ENCODE data around the gene TAF9B. TPM values are rescaled to one million over a fixed set of nuclear protein-coding genes. Genes with fewer than 3 reads are reported as not detected.
"Not testable (repeated sequence)": the region's sequence is repeated elsewhere in the genome, so short reads cannot be mapped to it uniquely, and the experiment has no call there.

Gene TAF9B
- total RNA-seq, 1 donor from 2014 or later, result 4.2 TPM

DNA sequence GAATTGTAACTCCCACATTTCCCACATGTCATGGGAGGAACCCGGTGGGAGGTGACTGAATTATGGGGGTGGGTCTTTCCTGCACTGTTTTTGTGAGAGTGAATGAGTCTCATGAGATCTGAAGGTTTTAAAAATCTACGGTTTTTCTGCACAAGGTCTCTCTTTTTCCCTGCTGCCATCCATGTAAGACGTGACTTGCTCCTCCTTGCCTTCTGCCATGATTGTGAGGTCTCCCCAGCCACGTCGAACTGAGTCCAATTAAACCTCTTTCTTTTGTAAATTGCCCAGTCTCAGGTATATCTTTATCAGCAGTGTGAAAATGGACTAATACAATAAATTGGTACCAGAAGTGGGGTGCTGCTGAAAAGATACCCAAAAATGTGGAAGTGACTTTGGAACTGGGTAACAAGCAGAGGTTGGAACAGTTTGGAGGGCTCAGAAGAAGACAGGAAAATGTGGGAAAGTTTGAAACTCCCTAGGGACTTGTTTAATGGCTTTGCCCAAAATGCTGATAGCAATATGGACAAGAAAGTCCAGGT is 7.6 kb upstream of the TAF9B start:
- not testable (repeated sequence) for H3K4me3 ChIP-seq (ENCODE audit: low read depth, low read length); DNase-seq (ENCODE audit: low read depth); H3K27me3 ChIP-seq (ENCODE audit: control insufficient read depth, insufficient read depth, low read length); FAIRE-seq; H3K36me3 ChIP-seq (ENCODE audit: control insufficient read depth, insufficient read depth, low read length)

DNA sequence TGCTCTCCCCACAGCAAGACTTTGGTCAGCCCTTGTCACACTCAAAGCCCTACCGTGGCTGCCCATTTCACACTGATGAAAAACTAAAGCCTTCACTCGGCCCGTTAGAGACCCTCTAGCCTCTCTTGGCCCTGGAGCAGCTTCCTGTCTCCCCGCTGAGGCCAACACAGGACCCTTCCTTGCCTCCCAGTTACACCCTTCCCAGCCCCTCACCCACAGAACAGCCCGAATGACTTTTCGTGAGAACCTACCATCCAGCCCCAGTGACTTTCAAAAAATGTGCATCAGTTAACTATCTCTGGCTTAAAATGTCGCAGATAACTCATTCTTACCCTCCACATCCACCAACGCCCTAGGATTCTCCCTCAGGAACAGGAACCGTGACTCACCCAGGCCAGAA is 756 bp upstream of the TAF9B start:
- DNase-seq (ENCODE audit: low read depth) (no peak), FAIRE-seq (no peak)
- H3K27me3 ChIP-seq (ENCODE audit: control insufficient read depth, insufficient read depth, low read length), result no peaks in the 10 kb centered on the region
- TF ChIP-seq, protein P1, sequence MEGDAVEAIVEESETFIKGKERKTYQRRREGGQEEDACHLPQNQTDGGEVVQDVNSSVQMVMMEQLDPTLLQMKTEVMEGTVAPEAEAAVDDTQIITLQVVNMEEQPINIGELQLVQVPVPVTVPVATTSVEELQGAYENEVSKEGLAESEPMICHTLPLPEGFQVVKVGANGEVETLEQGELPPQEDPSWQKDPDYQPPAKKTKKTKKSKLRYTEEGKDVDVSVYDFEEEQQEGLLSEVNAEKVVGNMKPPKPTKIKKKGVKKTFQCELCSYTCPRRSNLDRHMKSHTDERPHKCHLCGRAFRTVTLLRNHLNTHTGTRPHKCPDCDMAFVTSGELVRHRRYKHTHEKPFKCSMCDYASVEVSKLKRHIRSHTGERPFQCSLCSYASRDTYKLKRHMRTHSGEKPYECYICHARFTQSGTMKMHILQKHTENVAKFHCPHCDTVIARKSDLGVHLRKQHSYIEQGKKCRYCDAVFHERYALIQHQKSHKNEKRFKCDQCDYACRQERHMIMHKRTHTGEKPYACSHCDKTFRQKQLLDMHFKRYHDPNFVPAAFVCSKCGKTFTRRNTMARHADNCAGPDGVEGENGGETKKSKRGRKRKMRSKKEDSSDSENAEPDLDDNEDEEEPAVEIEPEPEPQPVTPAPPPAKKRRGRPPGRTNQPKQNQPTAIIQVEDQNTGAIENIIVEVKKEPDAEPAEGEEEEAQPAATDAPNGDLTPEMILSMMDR (IDR thresholded peaks at IDR 0.05; ENCODE audit: insufficient read depth, low read length, severe bottlenecking), result no peak
- H3K4me3 ChIP-seq (ENCODE audit: low read depth, low read length), result no peak overlapping the region
- no peaks in the 10 kb centered on the region for H3K36me3 ChIP-seq (ENCODE audit: control insufficient read depth, insufficient read depth, low read length)

DNA sequence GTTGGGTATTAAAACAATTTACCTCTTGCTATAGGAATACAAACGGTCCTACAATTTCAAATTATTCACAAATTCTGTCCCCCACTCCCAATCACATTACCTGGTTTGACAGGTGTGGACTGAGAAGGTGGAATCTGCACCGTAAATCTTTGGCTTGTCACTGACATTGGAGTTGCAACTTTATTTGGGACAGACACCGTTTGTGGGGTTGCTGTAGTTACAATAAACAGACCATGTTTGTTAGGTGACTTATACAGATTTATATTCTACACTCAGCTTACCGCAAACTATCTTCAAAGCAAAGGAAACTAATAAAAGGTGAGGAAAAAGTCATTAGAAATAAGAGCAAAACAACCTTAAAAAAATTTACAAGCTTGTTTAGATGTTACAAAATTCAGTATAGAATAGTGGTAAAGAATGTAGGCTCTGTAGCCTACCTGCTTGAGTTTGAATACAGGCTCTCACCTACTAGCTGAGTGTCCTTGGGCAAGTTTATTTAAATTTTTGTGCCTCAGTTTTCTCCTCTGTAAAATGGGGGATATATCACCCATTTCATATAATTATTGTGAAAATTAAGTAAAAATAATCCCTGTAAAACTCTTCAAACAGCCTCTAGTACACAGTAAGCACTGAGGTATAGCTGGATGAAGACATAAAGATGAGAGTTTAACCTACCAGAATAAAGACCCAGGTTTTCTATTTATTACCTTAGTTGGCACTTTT is 6.1 kb downstream of the TAF9B start:
- TF ChIP-seq, protein P1 (IDR thresholded peaks at IDR 0.05; ENCODE audit: insufficient read depth, low read length, severe bottlenecking), result no peak
- DNase-seq (ENCODE audit: low read depth) (no peak), FAIRE-seq (no peak)
- Histone ChIP-seq H3K36me3 (ENCODE audit: control insufficient read depth, insufficient read depth, low read length) (no peaks in the 10 kb centered on the region), H3K4me3 (ENCODE audit: low read depth, low read length) (no peak overlapping the region), H3K27me3 (ENCODE audit: control insufficient read depth, insufficient read depth, low read length) (no peaks in the 10 kb centered on the region)

DNA sequence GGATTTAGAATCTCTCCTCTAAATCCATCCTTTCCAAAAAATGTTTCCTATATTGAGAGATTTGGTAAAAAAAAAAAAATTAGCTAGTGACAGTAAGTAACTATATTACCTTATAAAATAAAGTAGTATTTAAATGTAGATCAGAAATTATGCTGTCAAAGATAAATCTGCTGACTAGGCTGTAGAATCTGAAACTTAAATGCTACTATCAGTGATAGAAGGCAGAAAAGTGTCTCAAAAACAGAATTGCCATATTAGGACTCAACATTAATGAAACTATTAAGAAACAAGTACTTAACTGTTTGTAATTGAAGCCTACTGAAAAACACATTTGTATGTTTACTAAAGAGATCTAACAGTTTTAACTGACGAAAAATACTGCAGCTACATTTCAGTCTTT is 8.3 kb downstream of the TAF9B start:
- Histone ChIP-seq H3K4me3 (ENCODE audit: low read depth, low read length) (no peak overlapping the region), H3K36me3 (ENCODE audit: control insufficient read depth, insufficient read depth, low read length) (peaks cover 1% of the 10 kb centered on the region), H3K27me3 (ENCODE audit: control insufficient read depth, insufficient read depth, low read length) (no peaks in the 10 kb centered on the region)
- FAIRE-seq, result no peak
- no peak for DNase-seq (ENCODE audit: low read depth)
- TF ChIP-seq, protein P1 (IDR thresholded peaks at IDR 0.05; ENCODE audit: insufficient read depth, low read length, severe bottlenecking), result no peak

DNA sequence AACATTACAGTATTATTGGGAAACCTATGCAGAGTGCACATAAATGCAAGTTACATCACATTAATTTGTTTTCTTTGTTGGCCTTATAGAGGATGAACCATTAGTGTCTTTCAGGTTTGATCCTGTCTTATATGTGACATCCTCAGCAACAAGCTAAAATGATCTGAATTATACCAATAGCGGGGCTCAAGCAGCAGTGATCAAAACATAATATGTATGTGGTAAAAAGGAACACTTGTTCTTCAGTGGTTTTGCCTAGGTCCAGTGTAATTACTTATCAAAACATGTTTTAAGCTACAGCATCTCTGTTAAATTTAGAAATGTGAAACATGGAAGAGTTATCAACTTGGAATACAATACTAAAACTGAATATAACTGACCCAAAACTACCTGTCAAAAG is 9.1 kb downstream of the TAF9B start:
- TF ChIP-seq, protein P1 (IDR thresholded peaks at IDR 0.05; ENCODE audit: insufficient read depth, low read length, severe bottlenecking), result no peak
- no peak for FAIRE-seq
- DNase-seq (ENCODE audit: low read depth), result no peak
- H3K4me3 ChIP-seq (ENCODE audit: low read depth, low read length), result no peak overlapping the region
- H3K27me3 ChIP-seq (ENCODE audit: control insufficient read depth, insufficient read depth, low read length), result no peaks in the 10 kb centered on the region
- H3K36me3 ChIP-seq (ENCODE audit: control insufficient read depth, insufficient read depth, low read length), result peaks cover 1% of the 10 kb centered on the region

DNA sequence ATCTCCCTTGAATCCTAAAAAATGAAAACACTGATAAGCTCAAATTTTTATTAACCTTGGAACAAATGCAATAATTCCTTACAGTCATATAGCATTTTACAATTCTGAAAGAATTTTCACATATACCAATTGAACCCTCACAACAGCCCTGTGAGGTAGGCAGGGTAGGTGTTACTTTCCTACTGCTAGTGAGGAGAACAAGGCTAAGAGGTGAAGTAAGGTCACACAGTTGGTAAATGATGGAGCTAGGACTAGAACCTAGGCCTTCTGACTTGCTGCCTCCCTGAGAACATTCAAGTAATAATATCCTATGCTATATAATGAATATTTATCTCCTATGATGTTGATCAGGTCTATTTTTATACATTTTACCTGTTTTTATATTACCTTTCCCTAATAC is 9.7 kb downstream of the TAF9B start:
- peaks cover 3% of the 10 kb centered on the region for H3K36me3 ChIP-seq (ENCODE audit: control insufficient read depth, insufficient read depth, low read length)
- TF ChIP-seq, protein P1 (IDR thresholded peaks at IDR 0.05; ENCODE audit: insufficient read depth, low read length, severe bottlenecking), result no peak
- FAIRE-seq (no peak), DNase-seq (ENCODE audit: low read depth) (no peak)
- H3K4me3 ChIP-seq (ENCODE audit: low read depth, low read length), result no peak overlapping the region
- H3K27me3 ChIP-seq (ENCODE audit: control insufficient read depth, insufficient read depth, low read length), result no peaks in the 10 kb centered on the region

DNA sequence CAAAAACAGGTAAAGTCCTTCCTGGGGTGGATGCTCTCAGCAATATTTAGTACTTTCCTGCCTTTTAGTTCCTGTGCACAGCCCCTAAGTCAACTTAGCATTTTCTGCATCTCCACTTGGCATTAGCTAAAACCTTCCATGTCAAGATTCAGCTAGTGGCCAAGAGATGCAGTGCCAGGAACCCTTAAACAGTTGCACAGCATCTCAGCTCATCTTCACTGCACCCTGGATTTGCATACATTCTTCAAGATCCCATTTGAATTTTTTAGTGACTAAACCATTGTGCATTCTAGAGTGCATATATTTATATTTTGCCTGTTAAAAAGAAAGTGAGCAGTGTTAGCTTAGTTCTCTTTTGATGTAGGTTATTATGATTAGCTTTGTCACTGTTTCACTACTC is 13.7 kb downstream of the TAF9B start:
- H3K4me3 ChIP-seq (ENCODE audit: low read depth, low read length); H3K27me3 ChIP-seq (ENCODE audit: control insufficient read depth, insufficient read depth, low read length); H3K36me3 ChIP-seq (ENCODE audit: control insufficient read depth, insufficient read depth, low read length); DNase-seq (ENCODE audit: low read depth): not testable (repeated sequence)
- FAIRE-seq, result peak; percentile 50

Data from bronchial epithelial cell (primary cell).